HEK293T (cell line): ENCODE results near the gene ARL6IP1.

Source experiments
- BHLHE40 ChIP-seq: fragments of 450-650 bp; IDR thresholded peaks from 2 replicates; pipeline ENCODE4 v1.6.1; 2016; ENCODE audit warnings: mild to moderate bottlenecking, moderate library complexity, borderline replicate concordance
- CTBP1 ChIP-seq: fragments of 450-650 bp; IDR thresholded peaks from 2 replicates; pipeline ENCODE4 v1.6.1; 2016; ENCODE audit warnings: borderline replicate concordance
- ELF4 ChIP-seq: fragments of 450-650 bp; IDR thresholded peaks from 2 replicates; pipeline ENCODE4 v1.6.1; 2017; ENCODE audit warnings: antibody characterized with exemption
- FOXA1 ChIP-seq: fragments of 450-650 bp; IDR thresholded peaks from 2 replicates; pipeline ENCODE4 v1.6.1; 2016; ENCODE audit warnings: mild to moderate bottlenecking
- FOXK2 ChIP-seq: fragments of 450-650 bp; IDR thresholded peaks from 2 replicates; pipeline ENCODE4 v1.6.1; 2016; ENCODE audit warnings: mild to moderate bottlenecking
- FOXM1 ChIP-seq: fragments of 450-650 bp; IDR thresholded peaks from 2 replicates; pipeline ENCODE4 v1.6.1; 2017; ENCODE audit warnings: mild to moderate bottlenecking, borderline replicate concordance
- HDGF ChIP-seq: fragments of 450-650 bp; IDR thresholded peaks from 2 replicates; pipeline ENCODE4 v1.6.1; 2017; ENCODE audit warnings: antibody characterized with exemption, borderline replicate concordance
- LEF1 ChIP-seq: fragments of 450-650 bp; IDR thresholded peaks from 2 replicates; pipeline ENCODE4 v1.6.1; 2017; ENCODE audit warnings: mild to moderate bottlenecking, borderline replicate concordance
- NFRKB ChIP-seq: fragments of 450-650 bp; IDR thresholded peaks from 2 replicates; pipeline ENCODE4 v1.6.1; 2016; ENCODE audit warnings: mild to moderate bottlenecking, moderate library complexity
- PKNOX1 ChIP-seq: fragments of 450-650 bp; IDR thresholded peaks from 2 replicates; pipeline ENCODE4 v1.6.1; 2016
- SP1 ChIP-seq: fragments of 450-650 bp; IDR thresholded peaks from 2 replicates; pipeline ENCODE4 v1.6.1; 2017
- SUZ12 ChIP-seq: fragments of 450-650 bp; IDR thresholded peaks from 2 replicates; pipeline ENCODE4 v1.6.1; 2016; ENCODE audit warnings: mild to moderate bottlenecking
- TARDBP ChIP-seq: fragments of 450-650 bp; IDR thresholded peaks from 2 replicates; pipeline ENCODE4 v1.6.1; 2016

DNA sequence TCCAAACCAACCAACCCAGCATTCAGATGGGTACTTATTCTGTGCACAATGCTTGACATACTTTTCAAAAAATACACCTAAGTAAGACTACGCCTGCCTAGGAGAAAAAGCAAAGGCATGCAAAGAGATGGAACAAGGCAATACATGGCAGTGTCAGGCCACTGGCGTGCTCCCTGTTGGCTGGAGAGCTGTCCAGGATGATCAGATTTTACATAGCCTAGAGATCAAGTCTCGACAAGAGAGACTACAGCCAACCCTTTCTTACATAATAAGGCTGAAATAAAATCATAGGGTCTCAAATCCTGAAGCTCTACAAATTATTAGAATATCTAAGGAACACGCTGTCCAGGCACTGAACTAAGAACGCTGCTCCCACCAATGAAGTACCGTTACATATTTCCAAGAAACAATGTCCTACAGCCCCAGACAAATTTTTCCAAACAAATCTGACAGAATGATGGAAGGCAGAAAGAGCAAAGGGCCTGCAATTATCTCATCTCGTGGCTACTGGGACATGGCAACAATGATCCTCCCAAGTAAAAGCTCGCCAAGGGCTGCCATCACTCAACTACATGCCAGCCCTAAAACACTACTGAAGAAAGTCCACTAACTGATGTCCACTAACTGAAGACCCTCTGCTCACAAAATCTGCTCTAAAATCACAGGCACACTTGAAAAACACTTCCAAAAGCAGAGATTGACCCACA is 16.3 kb downstream of the ARL6IP1 start:
- TF ChIP-seq SP1 (no peak), FOXA1 (no peak), SUZ12 (no peak), CTBP1 (no peak), FOXK2 (no peak), ELF4 (no peak), TARDBP (no peak), HDGF (no peak), NFRKB (no peak), FOXM1 (no peak), LEF1 (no peak), PKNOX1 (no peak), BHLHE40 (no peak)
